Gastrocnemius medialis (tissue), 4 donors: Measurements from ENCODE around the gene SIRPB1. TPM values are rescaled to one million over a fixed set of nuclear protein-coding genes. Genes with fewer than 3 reads are reported as not detected.

Experiments
- ATAC-seq, 2 donors: fragments of 150-250 bp; one replicate each; pipeline ENCODE4 v1.9.1; 2016
- DNase-seq, 2 donors: peaks; one replicate each; pipeline ENCODE4 v3.0.0-alpha.2; 2019
- H3K27ac ChIP-seq, 4 donors: fragments of 200-600 bp; sonication (generic); 1 replicate in 1 of 4; 2 replicates in 3 of 4; pipeline ENCODE4 v1.5.1; 2016 to 2018; ENCODE audit warnings: mild to moderate bottlenecking in 2 of 4, moderate library complexity in 1 of 4
- H3K27me3 ChIP-seq, 3 donors: fragments of 200-600 bp; sonication (generic) in 2 of 3; 1 replicate in 1 of 3; 2 replicates in 2 of 3; pipeline versions ENCODE4 v1.5.1 to v1.6.0; 2016 to 2019; ENCODE audit warnings: mild to moderate bottlenecking in 1 of 3, moderate library complexity in 1 of 3
- H3K36me3 ChIP-seq, 2 donors: fragments of 200-600 bp; sonication (generic) in 1 of 2; one replicate each; pipeline ENCODE4 v1.5.1; 2017 to 2018
- H3K4me1 ChIP-seq, 2 donors: fragments of 200-600 bp; sonication (generic) in 1 of 2; one replicate each; pipeline ENCODE4 v1.5.1; 2016 to 2017; ENCODE audit warnings: mild to moderate bottlenecking in 2 of 2
- H3K4me3 ChIP-seq, 4 donors: fragments of 200-600 bp; sonication (generic) in 3 of 4; 1 replicate in 1 of 4; 2 replicates in 3 of 4; pipeline ENCODE4 v1.5.1; 2016 to 2019; ENCODE audit warnings: mild to moderate bottlenecking in 2 of 4
- H3K9me3 ChIP-seq, 3 donors: fragments of 200-600 bp; sonication (generic) in 2 of 3; 1 replicate in 1 of 3; 2 replicates in 2 of 3; pipeline ENCODE4 v1.5.1; 2016 to 2019
- POLR2A ChIP-seq, 2 donors: fragments of 450-650 bp; IDR thresholded peaks; one replicate each; pipeline ENCODE4 v1.6.1; 2017; ENCODE audit warnings: antibody characterized with exemption in 2 of 2, mild to moderate bottlenecking in 2 of 2, moderate library complexity in 2 of 2
- in situ Hi-C, 4 donors: fragments of 200-750 bp; cut with MboI; loops; one replicate each; pipeline versions ENCODE4 v1.15.0 to v1.8.0; 2017; ENCODE audit warnings: low sequenced_read_pairs in 4 of 4
- intact Hi-C: fragments of 100-400 bp; cut with DNase I; formaldehyde crosslinking; loops from one replicate; pipeline ENCODE4 v1.15.1; 2023; ENCODE audit warnings: low total_unique reads
- total RNA-seq, 4 donors: library from RNA; depleted of rRNA; stranded (reverse); fragments of >200 nt; gene quantifications; one replicate each; pipeline versions ENCODE4 v1.1.0 to v1.2.3, GENCODE V29; 2016
- TF ChIP-seq, protein P1 (sequence below), 5 experiments: fragments of 450-650 bp in 3 of 5; fragments of 200-600 bp in 2 of 5; sonication (generic) in 2 of 5; IDR thresholded peaks in 4 of 5; conservative IDR thresholded peaks in 1 of 5; 1 replicate in 4 of 5; 2 replicates in 1 of 5; pipeline ENCODE4 v1.5.1; 2016 to 2019; ENCODE audit warnings: antibody characterized with exemption in 5 of 5, mild to moderate bottlenecking in 3 of 5, moderate library complexity in 3 of 5

Gene SIRPB1
- total RNA-seq, 4 donors from 2014 or later: 0.20 to 4.4 (median 1.8) TPM; not detected in 1

DNA sequence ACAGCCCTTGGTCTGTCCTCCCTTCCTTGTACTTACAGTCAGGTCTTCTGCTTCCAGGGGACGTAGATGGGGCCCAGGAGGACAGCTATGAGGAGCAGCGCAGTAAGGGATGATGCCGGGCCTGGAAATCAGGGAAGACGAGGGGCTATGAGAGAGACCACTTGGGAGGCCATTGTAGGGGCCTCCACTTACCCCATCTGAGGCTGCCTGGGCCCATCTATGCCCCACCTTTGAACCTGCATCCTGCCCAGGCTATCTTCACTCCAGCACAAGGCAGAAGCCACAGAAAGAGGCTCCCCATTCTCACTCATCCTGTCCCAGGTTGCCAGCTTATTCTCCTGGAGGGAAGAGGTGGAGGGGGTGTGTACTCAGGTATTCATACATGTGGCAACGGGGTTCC lies 10.4 kb upstream of the SIRPB1 start:
- TF ChIP-seq POLR2A (IDR thresholded peaks at IDR 0.05): no peak
- TF ChIP-seq, protein P1, sequence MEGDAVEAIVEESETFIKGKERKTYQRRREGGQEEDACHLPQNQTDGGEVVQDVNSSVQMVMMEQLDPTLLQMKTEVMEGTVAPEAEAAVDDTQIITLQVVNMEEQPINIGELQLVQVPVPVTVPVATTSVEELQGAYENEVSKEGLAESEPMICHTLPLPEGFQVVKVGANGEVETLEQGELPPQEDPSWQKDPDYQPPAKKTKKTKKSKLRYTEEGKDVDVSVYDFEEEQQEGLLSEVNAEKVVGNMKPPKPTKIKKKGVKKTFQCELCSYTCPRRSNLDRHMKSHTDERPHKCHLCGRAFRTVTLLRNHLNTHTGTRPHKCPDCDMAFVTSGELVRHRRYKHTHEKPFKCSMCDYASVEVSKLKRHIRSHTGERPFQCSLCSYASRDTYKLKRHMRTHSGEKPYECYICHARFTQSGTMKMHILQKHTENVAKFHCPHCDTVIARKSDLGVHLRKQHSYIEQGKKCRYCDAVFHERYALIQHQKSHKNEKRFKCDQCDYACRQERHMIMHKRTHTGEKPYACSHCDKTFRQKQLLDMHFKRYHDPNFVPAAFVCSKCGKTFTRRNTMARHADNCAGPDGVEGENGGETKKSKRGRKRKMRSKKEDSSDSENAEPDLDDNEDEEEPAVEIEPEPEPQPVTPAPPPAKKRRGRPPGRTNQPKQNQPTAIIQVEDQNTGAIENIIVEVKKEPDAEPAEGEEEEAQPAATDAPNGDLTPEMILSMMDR (IDR thresholded peaks at IDR 0.05 in 4 of 5, conservative IDR thresholded peaks at IDR 0.05 in 1 of 5): no peak
- in situ Hi-C loops: no loop called here
- no peak overlapping the region for H3K27ac ChIP-seq

DNA sequence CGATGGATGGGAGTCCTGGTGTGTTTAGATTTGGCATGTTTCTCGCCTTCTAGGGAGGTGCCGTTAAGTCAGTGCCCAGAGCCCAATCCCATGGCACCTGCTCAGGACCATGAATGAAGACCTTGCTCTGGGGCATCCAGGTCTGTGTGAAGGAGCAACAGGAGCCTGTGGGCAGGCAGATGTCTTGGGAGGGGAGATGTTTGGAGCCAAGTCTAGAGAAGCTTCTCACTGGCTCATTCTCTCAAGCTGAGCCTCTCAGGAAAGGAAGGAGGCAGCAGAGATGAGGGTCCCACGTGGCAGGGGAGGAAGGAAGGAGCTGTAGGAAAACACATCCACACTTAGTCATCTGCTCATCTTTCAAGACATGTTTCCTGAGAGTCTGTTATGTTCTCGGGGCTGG lies 9.5 kb upstream of the SIRPB1 start:
- Histone ChIP-seq H3K9me3 (no peaks in the 10 kb centered on the region), H3K27me3 (no peaks in the 10 kb centered on the region), H3K27ac (no peak overlapping the region), H3K4me1 (no peaks in the 10 kb centered on the region), H3K4me3 (no peak overlapping the region), H3K36me3 (no peaks in the 10 kb centered on the region)
- in situ Hi-C loops: loop anchor here in 1 of 4 donors (10.0 kb wide), 1 partner anchor 65 kb away; no protein-coding TSS in a partner anchor
- TF ChIP-seq, protein P1 (IDR thresholded peaks at IDR 0.05 in 4 of 5, conservative IDR thresholded peaks at IDR 0.05 in 1 of 5): no peak
- TF ChIP-seq POLR2A (IDR thresholded peaks at IDR 0.05): no peak
- DNase-seq (no peak), ATAC-seq (no peak)
- intact Hi-C loops: no loop called here

More for the DNA sequence above, 10.4 kb upstream of the SIRPB1 start:
- DNase-seq (no peak), ATAC-seq (no peak)
- H3K36me3 ChIP-seq: no peaks in the 10 kb centered on the region
- H3K4me3 ChIP-seq: no peak overlapping the region
- no peaks in the 10 kb centered on the region for H3K4me1 ChIP-seq
- no peaks in the 10 kb centered on the region for H3K27me3 ChIP-seq
- H3K9me3 ChIP-seq: no peaks in the 10 kb centered on the region
- intact Hi-C loops: no loop called here

DNA sequence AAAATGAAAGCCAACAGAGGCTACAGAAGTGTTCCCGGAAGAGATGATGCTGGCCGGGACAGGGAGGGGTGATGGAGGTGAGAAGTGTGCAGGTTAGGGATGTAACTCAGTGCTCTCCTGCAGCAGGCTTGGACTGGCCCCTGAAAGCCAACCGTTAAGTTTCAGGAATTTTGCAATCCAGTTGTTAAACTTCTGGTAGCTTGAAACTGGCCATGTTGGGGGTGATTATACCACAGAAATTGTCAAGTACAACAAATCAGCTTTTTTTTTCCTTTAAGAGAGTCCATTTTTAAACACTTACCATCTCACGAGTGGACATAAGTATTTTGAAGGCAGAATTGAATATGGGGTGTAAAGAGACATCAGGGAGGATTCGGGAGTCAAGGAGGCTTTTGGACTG lies 8.8 kb upstream of the SIRPB1 start:
- Histone ChIP-seq H3K27me3 (no peaks in the 10 kb centered on the region), H3K4me1 (no peaks in the 10 kb centered on the region), H3K27ac (no peak overlapping the region), H3K36me3 (no peaks in the 10 kb centered on the region), H3K4me3 (no peak overlapping the region), H3K9me3 (no peaks in the 10 kb centered on the region)
- intact Hi-C loops: no loop called here
- in situ Hi-C loops: loop anchor here in 1 of 4 donors (10.0 kb wide), 1 partner anchor 64 kb away; no protein-coding TSS in a partner anchor
- ATAC-seq: no peak
- DNase-seq: no peak
- TF ChIP-seq, protein P1 (IDR thresholded peaks at IDR 0.05 in 4 of 5, conservative IDR thresholded peaks at IDR 0.05 in 1 of 5): no peak
- no peak for TF ChIP-seq POLR2A (IDR thresholded peaks at IDR 0.05)

DNA sequence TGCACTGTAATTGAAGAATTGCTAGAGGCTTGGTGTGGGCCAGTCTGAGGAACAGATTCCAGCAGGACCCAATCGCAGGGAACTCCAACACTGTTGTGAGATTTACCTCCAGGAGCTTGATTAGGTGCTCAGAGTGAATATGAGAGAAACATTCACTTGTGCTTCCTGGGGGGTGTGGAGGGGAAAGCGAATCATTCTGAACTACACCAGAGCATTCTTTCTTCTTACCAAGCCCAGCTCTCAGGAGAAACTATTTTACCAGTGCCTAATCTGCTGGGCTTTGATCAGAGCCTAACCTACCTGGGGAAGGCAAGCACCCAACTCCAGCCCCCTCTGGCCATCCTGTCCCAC lies 7.4 kb upstream of the SIRPB1 start:
- Histone ChIP-seq H3K36me3 (no peaks in the 10 kb centered on the region), H3K4me1 (no peaks in the 10 kb centered on the region), H3K9me3 (no peaks in the 10 kb centered on the region), H3K4me3 (no peak overlapping the region), H3K27ac (no peak overlapping the region), H3K27me3 (no peaks in the 10 kb centered on the region)
- TF ChIP-seq POLR2A (IDR thresholded peaks at IDR 0.05): no peak
- TF ChIP-seq, protein P1 (IDR thresholded peaks at IDR 0.05 in 4 of 5, conservative IDR thresholded peaks at IDR 0.05 in 1 of 5): no peak
- intact Hi-C loops: no loop called here
- DNase-seq (no peak), ATAC-seq (no peak)
- in situ Hi-C loops: loop anchor here in 1 of 4 donors (10.0 kb wide), 1 partner anchor 62 kb away; no protein-coding TSS in a partner anchor
